ENCODE measurements around the gene NCAPD2.

The NCAPD2 gene

GRCh38 chr12:6533923-6534694 lies 40.2 kb downstream of the NCAPD2 start, which contains the start of gene GAPDH:
Gene GAPDH, plus strand, starts transcription at chr12:6534517. Its CDS starts 316 bp downstream, at chr12:6534833.
- peak; percentile 98 for DNase-seq (ENCODE audit: low spot score)

- no peak for DNase-seq (ENCODE audit: low spot score)
Observed at GRCh38 chr12:6534695-6534944, 40.7 kb downstream of the NCAPD2 start.

DNA sequence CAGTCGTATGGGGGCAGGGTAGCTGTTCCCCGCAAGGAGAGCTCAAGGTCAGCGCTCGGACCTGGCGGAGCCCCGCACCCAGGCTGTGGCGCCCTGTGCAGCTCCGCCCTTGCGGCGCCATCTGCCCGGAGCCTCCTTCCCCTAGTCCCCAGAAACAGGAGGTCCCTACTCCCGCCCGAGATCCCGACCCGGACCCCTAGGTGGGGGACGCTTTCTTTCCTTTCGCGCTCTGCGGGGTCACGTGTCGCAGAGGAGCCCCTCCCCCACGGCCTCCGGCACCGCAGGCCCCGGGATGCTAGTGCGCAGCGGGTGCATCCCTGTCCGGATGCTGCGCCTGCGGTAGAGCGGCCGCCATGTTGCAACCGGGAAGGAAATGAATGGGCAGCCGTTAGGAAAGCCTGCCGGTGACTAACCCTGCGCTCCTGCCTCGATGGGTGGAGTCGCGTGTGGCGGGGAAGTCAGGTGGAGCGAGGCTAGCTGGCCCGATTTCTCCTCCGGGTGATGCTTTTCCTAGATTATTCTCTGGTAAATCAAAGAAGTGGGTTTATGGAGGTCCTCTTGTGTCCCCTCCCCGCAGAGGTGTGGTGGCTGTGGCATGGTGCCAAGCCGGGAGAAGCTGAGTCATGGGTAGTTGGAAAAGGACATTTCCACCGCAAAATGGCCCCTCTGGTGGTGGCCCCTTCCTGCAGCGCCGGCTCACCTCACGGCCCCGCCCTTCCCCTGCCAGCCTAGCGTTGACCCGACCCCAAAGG lies 41.2 kb downstream of the NCAPD2 start:
- no peak for DNase-seq (ENCODE audit: low spot score)

DNA sequence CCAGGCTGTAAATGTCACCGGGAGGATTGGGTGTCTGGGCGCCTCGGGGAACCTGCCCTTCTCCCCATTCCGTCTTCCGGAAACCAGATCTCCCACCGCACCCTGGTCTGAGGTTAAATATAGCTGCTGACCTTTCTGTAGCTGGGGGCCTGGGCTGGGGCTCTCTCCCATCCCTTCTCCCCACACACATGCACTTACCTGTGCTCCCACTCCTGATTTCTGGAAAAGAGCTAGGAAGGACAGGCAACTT lies 41.7 kb downstream of the NCAPD2 start:
- no peak for DNase-seq (ENCODE audit: low spot score)

DNA sequence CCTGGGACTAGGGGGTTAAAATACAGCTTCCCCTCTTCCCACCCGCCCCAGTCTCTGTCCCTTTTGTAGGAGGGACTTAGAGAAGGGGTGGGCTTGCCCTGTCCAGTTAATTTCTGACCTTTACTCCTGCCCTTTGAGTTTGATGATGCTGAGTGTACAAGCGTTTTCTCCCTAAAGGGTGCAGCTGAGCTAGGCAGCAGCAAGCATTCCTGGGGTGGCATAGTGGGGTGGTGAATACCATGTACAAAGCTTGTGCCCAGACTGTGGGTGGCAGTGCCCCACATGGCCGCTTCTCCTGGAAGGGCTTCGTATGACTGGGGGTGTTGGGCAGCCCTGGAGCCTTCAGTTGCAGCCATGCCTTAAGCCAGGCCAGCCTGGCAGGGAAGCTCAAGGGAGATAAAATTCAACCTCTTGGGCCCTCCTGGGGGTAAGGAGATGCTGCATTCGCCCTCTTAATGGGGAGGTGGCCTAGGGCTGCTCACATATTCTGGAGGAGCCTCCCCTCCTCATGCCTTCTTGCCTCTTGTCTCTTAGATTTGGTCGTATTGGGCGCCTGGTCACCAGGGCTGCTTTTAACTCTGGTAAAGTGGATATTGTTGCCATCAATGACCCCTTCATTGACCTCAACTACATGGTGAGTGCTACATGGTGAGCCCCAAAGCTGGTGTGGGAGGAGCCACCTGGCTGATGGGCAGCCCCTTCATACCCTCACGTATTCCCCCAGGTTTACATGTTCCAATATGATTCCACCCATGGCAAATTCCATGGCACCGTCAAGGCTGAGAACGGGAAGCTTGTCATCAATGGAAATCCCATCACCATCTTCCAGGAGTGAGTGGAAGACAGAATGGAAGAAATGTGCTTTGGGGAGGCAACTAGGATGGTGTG lies 42.3 kb downstream of the NCAPD2 start:
- no peak for DNase-seq (ENCODE audit: low spot score)

- DNase-seq (ENCODE audit: low spot score): no peak
Observed at GRCh38 chr12:6536894-6537579, 43.1 kb downstream of the NCAPD2 start.

DNA sequence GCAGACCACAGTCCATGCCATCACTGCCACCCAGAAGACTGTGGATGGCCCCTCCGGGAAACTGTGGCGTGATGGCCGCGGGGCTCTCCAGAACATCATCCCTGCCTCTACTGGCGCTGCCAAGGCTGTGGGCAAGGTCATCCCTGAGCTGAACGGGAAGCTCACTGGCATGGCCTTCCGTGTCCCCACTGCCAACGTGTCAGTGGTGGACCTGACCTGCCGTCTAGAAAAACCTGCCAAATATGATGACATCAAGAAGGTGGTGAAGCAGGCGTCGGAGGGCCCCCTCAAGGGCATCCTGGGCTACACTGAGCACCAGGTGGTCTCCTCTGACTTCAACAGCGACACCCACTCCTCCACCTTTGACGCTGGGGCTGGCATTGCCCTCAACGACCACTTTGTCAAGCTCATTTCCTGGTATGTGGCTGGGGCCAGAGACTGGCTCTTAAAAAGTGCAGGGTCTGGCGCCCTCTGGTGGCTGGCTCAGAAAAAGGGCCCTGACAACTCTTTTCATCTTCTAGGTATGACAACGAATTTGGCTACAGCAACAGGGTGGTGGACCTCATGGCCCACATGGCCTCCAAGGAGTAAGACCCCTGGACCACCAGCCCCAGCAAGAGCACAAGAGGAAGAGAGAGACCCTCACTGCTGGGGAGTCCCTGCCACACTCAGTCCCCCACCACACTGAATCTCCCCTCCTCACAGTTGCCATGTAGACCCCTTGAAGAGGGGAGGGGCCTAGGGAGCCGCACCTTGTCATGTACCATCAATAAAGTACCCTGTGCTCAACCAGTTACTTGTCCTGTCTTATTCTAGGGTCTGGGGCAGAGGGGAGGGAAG lies 43.9 kb downstream of the NCAPD2 start:
- peak; percentile 76 for DNase-seq (ENCODE audit: low spot score)

- DNase-seq (ENCODE audit: low spot score): no peak
Observed at GRCh38 chr12:6538420-6539313, 44.8 kb downstream of the NCAPD2 start.

DNA sequence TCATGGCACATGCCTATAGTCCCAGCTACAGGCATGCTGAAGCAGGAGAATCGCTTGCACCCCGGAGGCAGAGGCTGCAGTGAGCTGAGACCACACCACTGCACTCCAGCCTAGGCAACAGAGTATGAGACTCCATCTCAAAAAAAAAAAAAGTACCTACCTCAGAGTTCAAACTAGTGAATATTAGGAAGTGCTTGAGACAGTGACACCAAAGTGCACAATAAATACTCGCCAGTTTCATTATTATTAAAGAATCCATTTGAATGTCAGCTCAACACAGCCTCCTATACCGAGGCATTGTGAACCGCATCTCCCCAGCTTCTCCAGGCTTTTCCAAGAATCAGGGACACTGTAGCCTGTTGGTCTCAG lies 45.4 kb downstream of the NCAPD2 start:
- DNase-seq (ENCODE audit: low spot score): no peak

- DNase-seq (ENCODE audit: low spot score): no peak
Observed at GRCh38 chr12:6539707-6540134, 45.8 kb downstream of the NCAPD2 start.

- no peak for DNase-seq (ENCODE audit: low spot score)
Observed at GRCh38 chr12:6540181-6540877, 46.4 kb downstream of the NCAPD2 start.

GRCh38 chr12:6541371-6542165 lies 47.7 kb downstream of the NCAPD2 start:
- DNase-seq (ENCODE audit: low spot score): no peak

GRCh38 chr12:6542209-6543009 lies 48.5 kb downstream of the NCAPD2 start:
- DNase-seq (ENCODE audit: low spot score): no peak

DNA sequence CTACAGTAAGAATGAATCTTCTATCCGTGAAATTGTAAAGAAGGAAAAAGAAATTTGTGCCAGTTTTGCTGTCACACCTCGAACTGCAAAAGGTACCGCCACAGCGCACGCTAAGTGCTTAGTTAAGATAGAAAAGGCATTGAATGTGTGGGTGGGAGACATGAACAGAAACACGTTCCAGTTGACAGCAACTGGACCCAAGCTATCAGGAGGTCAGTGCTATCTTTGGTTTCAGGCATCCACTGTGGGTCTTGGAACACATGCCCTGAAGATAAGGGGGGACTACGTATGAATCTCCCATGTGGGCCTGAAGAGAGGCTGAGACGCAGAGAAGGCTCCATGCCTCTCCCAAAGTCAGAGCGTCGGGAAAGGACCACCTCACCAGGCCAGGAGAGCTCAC lies 52.1 kb downstream of the NCAPD2 start:
- no peak for DNase-seq (ENCODE audit: low spot score)

DNA sequence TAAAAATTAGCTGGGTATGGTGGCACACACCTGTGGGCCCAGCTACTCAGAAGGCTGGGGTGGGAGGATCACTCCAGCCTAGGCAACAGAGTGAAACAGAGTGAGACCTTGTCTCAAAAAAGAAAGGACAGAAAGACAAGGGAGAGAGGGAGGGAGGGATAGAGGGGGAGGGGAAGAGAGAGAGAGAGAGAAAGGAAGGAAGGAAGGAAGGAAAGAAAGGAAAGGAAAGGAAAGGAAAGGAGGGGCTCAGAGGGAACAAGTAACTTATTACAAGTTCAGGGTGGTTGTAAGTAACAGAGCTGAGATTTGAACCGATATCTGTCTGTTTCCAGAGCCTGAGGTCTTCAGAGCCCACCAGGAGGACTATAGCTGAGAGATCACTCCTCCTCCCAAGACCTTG lies 53.7 kb downstream of the NCAPD2 start:
- DNase-seq (ENCODE audit: low spot score): no peak

GRCh38 chr12:6547987-6548386 lies 54.1 kb downstream of the NCAPD2 start:
- DNase-seq (ENCODE audit: low spot score): no peak

DNA sequence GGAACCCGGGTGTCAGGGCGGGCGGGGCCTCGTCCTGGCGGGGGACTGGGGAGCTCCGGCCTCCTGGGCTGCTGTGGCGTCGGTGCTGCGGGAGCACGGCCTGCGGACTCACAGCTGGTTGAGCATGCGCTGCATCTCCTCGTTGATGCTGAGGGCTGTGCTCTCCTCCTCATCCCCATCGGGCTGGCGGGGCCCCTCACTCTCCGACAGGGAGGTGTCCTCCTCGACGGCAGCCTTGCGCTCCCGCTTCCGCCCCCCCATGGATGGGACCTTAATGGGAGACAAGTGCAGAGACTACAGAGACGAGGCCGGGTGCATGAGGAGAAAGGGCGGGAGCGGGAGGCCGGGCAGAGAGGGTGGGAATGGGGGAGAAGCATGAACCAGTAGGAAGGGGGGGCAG lies 54.7 kb downstream of the NCAPD2 start:
- no peak for DNase-seq (ENCODE audit: low spot score)
